ENCODE data around the gene DIO3. TPM values are rescaled to one million over a fixed set of nuclear protein-coding genes. Genes with fewer than 3 reads are reported as not detected.

The DIO3 gene
- total and polyA plus RNA-seq, 2 of the 13 experiments (the other 11 are each of a cell fraction or from before 2014, with no cell fraction given) = not detected

DNA sequence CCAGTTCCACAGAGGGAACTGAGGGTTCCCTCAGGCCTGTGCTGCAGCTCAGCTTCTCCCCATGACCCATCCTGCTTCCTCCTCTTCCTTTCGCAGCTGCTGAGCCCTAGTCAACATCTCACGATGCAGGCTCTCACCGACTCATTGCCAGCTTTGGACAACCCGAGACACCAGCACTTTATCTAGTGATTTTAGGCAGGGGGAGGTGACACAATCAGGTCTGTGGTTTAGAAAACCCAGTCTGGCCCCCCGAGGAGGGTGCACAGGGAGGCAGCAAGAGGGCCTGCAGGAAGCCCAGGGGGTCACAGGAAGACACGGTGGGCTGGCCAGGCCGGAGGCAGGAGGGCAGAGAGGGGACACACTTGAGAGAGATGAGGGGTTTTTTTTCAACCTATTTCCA, 35.4 kb downstream of the DIO3 start:
- ATAC-seq (no peak), FAIRE-seq (no peak), DNase-seq (ENCODE audit: low spot score) (no peak)
- no peaks in the 10 kb centered on the region for H3K9me3 ChIP-seq (ENCODE audit: low read length)
- no peaks in the 10 kb centered on the region for H3K36me3 ChIP-seq (replicated peaks in 1 of 2; ENCODE audit: control insufficient read depth in 1 of 2, insufficient read depth in 2 of 2, low read length in 2 of 2)
- no peak overlapping the region for H3K4me2 ChIP-seq (ENCODE audit: low read depth, low read length)
- in situ Hi-C loops (cut with HindIII; ENCODE audit: extremely low pct_ligation_motif_present, low pct_unique_long_range_greater_than_20kb) = no loop called here
- no peak overlapping the region for H3K9ac ChIP-seq (ENCODE audit: insufficient read depth, low read depth, low read length)
- H3K79me2 ChIP-seq (ENCODE audit: insufficient read depth, low read length) = no peaks in the 10 kb centered on the region
- H4K20me1 ChIP-seq (ENCODE audit: insufficient read depth, low read length) = no peaks in the 10 kb centered on the region
- ChIA-PET CTCF (ENCODE audit: low intra/inter-chr PET ratio, low total read pairs) (no interaction called here), POLR2A (no interaction called here)
- WGBS (ENCODE audit: low lambda C conversion rate) = 33% methylated on average over 7 of the region's 7 CpGs
- peaks cover 2 to 36% of the 10 kb centered on the region in 2 experiments; a peak in 3 of 5 replicates for H3K27me3 ChIP-seq (ENCODE audit: control insufficient read depth in 1 of 2, insufficient read depth in 2 of 2, low read length in 2 of 2)
- BruUV-seq (replicated peaks) = no TSS peak
- no peak overlapping the region for H3K4me3 ChIP-seq (replicated peaks in 1 of 3; ENCODE audit: insufficient read depth in 1 of 3, low read depth in 2 of 3, low read length in 3 of 3)
- H3K27ac ChIP-seq (ENCODE audit: extremely low read length, insufficient read depth, low read length) = no peak overlapping the region
- H2AFZ ChIP-seq (ENCODE audit: low read length) = no peak overlapping the region
- intact Hi-C loops (cut with micrococcal nuclease; ENCODE audit: unreplicated experiment) = no loop called here
- no peaks in the 10 kb centered on the region for H3K4me1 ChIP-seq (ENCODE audit: insufficient read depth, low read length)
- TF ChIP-seq ZKSCAN5 (CRISPR knock-in tag; IDR thresholded peaks at IDR 0.05) (no peak), RAD51 (IDR thresholded peaks at IDR 0.05; ENCODE audit: borderline replicate concordance) (no peak), ZNF12 (CRISPR knock-in tag; IDR thresholded peaks at IDR 0.05) (no peak), YY1 (IDR thresholded peaks at IDR 0.05; ENCODE audit: insufficient read depth, insufficient replicate concordance, low read depth, low read length) (no peak), ZNF121 (CRISPR knock-in tag; IDR thresholded peaks at IDR 0.05) (no peak), MTF1 (CRISPR knock-in tag; IDR thresholded peaks at IDR 0.05) (no peak)
- TF ChIP-seq, protein P1, sequence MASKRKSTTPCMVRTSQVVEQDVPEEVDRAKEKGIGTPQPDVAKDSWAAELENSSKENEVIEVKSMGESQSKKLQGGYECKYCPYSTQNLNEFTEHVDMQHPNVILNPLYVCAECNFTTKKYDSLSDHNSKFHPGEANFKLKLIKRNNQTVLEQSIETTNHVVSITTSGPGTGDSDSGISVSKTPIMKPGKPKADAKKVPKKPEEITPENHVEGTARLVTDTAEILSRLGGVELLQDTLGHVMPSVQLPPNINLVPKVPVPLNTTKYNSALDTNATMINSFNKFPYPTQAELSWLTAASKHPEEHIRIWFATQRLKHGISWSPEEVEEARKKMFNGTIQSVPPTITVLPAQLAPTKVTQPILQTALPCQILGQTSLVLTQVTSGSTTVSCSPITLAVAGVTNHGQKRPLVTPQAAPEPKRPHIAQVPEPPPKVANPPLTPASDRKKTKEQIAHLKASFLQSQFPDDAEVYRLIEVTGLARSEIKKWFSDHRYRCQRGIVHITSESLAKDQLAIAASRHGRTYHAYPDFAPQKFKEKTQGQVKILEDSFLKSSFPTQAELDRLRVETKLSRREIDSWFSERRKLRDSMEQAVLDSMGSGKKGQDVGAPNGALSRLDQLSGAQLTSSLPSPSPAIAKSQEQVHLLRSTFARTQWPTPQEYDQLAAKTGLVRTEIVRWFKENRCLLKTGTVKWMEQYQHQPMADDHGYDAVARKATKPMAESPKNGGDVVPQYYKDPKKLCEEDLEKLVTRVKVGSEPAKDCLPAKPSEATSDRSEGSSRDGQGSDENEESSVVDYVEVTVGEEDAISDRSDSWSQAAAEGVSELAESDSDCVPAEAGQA (IDR thresholded peaks at IDR 0.05; ENCODE audit: low read depth) = no peak
- TF ChIP-seq, protein P1 (CRISPR knock-in tag; IDR thresholded peaks at IDR 0.05; ENCODE audit: borderline replicate concordance) = no peak
- TF ChIP-seq, protein P2, sequence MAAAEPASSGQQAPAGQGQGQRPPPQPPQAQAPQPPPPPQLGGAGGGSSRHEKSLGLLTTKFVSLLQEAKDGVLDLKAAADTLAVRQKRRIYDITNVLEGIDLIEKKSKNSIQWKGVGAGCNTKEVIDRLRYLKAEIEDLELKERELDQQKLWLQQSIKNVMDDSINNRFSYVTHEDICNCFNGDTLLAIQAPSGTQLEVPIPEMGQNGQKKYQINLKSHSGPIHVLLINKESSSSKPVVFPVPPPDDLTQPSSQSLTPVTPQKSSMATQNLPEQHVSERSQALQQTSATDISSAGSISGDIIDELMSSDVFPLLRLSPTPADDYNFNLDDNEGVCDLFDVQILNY (CRISPR knock-in tag; conservative IDR thresholded peaks at IDR 0.05) = no peak
- TF ChIP-seq, protein P3, sequence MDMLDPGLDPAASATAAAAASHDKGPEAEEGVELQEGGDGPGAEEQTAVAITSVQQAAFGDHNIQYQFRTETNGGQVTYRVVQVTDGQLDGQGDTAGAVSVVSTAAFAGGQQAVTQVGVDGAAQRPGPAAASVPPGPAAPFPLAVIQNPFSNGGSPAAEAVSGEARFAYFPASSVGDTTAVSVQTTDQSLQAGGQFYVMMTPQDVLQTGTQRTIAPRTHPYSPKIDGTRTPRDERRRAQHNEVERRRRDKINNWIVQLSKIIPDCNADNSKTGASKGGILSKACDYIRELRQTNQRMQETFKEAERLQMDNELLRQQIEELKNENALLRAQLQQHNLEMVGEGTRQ (IDR thresholded peaks at IDR 0.05; ENCODE audit: low read depth, low read length) = no peak
- TF ChIP-seq, protein P3 (CRISPR knock-in tag; IDR thresholded peaks at IDR 0.05; ENCODE audit: borderline replicate concordance) = no peak
- TF ChIP-seq, protein P4, sequence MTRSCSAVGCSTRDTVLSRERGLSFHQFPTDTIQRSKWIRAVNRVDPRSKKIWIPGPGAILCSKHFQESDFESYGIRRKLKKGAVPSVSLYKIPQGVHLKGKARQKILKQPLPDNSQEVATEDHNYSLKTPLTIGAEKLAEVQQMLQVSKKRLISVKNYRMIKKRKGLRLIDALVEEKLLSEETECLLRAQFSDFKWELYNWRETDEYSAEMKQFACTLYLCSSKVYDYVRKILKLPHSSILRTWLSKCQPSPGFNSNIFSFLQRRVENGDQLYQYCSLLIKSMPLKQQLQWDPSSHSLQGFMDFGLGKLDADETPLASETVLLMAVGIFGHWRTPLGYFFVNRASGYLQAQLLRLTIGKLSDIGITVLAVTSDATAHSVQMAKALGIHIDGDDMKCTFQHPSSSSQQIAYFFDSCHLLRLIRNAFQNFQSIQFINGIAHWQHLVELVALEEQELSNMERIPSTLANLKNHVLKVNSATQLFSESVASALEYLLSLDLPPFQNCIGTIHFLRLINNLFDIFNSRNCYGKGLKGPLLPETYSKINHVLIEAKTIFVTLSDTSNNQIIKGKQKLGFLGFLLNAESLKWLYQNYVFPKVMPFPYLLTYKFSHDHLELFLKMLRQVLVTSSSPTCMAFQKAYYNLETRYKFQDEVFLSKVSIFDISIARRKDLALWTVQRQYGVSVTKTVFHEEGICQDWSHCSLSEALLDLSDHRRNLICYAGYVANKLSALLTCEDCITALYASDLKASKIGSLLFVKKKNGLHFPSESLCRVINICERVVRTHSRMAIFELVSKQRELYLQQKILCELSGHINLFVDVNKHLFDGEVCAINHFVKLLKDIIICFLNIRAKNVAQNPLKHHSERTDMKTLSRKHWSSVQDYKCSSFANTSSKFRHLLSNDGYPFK (CRISPR knock-in tag; IDR thresholded peaks at IDR 0.05; ENCODE audit: borderline replicate concordance) = no peak
